T47D (cell line): Measurements from ENCODE around the gene CAST.

ENCODE experiments used
- DNase-seq, 2 experiments: peaks; one replicate each; pipeline versions ENCODE4 v3.0.0 to v3.0.0-alpha.2; 2011 to 2012; ENCODE audit warnings: low read depth in 1 of 2, low spot score in 1 of 2
- JUND ChIP-seq: IDR thresholded peaks from 2 replicates; pipeline ENCODE4 v1.6.1; 2012; ENCODE audit warnings: low read depth
- in situ Hi-C: cut with HindIII; loops from 2 replicates; pipeline ENCODE4 v1.10.0; 2016; ENCODE audit warnings: low sequenced_read_pairs, low pct_unique_long_range_greater_than_20kb

CAST gene

DNA sequence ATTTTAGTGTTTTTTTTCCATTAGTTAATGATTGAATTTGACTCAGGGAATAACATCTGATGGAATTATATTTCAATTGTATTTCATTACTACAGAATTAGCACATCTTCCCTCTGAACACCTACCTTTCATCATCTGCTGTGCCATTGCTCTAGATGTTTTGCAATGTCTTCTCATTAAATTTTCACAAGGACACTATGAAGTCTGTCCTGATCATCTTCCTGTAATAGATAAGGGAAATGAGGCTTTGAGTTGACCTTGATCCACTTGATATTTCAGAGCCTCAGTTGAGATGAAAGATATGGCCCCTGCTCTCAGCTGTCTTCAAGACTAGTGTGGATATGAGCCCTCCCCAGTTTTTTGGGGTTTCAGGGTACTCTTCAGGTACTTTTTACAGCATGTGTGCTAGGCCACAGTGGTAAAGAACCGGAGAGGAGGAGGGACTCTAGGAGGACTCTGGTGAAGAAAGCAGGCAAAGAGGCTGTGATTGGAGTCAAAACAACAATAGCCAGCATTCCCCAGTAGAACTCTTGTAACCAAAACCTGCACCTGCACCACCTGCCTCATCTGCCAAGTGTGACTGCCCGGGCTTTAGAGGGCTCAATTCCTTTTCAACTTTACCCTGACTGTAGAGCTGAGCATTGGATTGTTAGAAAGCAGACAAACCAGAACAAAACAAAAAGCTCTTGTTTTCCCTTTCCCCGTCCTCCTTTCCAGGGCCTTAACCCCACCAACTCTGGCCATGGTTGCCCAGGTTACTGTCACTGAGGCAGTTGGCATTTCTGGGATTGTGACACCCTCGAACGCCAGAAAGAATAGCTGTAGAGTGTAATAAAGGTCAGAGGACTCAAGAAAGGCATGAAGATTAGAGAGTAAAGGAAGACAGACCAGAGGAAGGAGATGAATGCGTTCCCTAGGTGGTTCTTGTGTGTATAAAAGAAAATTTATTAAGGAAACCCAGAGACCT is 89.3 kb downstream of the CAST start:
- no peak for TF ChIP-seq JUND
- in situ Hi-C loops: no loop called here
- DNase-seq: no peak

DNA sequence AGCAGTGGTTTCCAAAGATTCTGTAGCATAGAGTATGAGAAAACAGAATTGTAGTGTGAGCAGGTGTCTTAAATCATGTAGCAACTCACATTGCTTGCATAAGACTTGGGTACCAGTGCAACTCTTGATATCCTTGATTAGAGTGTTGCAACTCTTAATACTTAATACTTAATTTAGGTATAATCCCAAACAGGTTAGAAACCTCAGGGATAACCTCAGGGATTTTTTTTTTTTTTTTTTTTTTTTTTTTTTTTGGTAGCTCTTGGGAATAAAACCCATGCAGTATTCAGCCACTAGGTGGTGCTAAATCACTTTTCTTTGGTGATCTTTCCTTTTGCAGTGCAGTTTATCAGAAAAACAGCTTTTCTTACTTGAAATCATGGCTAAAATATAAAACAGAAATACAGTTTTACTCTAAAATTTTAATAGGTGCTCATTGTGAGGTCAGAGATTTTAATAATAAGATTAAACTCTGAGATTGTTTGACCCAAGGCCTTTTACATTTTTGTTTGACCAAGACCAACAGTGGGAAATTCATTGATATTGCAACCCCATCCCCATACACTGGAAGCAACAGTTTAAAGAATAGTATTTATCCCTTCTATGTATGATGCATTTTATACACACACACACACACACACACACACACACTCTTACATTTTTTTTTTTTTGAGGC is 90.3 kb downstream of the CAST start:
- DNase-seq: peak; percentile 22 to 71

DNA sequence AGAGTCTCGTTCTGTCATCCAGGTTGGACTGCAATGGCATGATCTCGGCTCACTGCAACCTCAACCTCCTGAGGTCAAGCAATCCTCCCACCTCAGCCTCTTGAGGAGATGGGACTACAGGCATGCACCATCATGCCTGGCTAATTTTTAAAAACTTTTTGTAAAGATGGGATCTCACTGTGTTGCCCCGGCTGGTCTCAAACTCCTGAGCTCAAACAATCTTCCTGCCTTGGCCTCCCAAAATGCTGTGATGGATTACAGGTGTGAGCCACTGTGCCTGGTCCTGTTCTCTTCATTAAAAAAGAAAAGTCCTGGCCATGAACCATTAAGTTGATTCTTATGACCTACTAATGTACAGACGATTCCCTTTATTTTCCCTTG is 90.8 kb downstream of the CAST start:
- no peak for TF ChIP-seq JUND
- in situ Hi-C loops: no loop called here
- no peak for DNase-seq

More for the DNA sequence above, 90.3 kb downstream of the CAST start:
- in situ Hi-C loops: no loop called here
- no peak for TF ChIP-seq JUND

GRCh38 chr5:96753848-96754247 is 91.7 kb downstream of the CAST start:
- TF ChIP-seq JUND: no peak
- in situ Hi-C loops: no loop called here
- DNase-seq: no peak

DNA sequence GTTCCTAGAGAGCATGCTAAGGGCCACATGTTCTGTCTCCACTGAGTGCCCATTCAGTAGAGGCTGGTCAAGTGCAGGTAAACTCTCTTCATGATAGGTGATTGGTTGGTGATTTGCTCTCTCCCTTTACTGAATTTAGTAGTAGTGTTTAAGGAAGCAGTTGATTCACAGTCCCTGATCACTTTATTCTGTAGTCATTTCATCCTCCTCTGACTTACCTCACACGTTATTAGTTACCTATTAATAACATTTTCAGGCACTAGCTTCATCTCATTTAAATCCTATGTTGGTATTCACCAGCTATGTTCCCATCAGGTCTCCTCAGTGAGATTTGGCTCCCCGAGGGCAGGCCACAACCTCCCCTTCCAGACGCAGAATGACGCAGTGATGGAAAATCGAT is 93.7 kb downstream of the CAST start:
- no peak for TF ChIP-seq JUND
- no peak for DNase-seq
- in situ Hi-C loops: no loop called here

- in situ Hi-C loops: no loop called here
- TF ChIP-seq JUND: no peak
- no peak for DNase-seq
These were observed 94.8 kb downstream of the CAST start for GRCh38 chr5:96756985-96757384.

GRCh38 chr5:96758621-96759020 is 96.4 kb downstream of the CAST start:
- in situ Hi-C loops: no loop called here
- no peak for TF ChIP-seq JUND
- DNase-seq: no peak

GRCh38 chr5:96761618-96762017 is 99.4 kb downstream of the CAST start:
- no peak for DNase-seq
- TF ChIP-seq JUND: no peak

DNA sequence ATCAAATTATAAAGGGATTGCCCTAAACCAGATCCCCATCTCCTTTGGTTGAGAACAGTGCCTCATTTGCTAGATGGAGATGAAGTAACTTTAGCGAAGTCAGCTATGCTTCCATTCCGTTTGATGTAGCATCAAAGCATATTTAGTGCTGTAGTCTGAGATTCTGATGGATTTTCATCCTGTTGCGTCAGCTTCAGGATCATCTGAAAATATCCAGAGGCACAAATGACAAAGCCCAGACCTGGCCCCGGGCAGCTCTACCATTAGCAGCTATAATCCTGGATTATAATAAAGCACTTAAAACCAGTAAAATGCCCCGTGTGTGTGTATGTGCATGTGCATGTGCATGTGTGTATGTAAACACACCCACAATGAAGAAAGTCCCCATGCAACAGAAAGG is 100.8 kb downstream of the CAST start:
- in situ Hi-C loops: no loop called here
- DNase-seq: no peak
- TF ChIP-seq JUND: no peak

More at GRCh38 chr5:96761618-96762017, 99.4 kb downstream of the CAST start:
- in situ Hi-C loops: no loop called here

- no peak for DNase-seq
- no peak for TF ChIP-seq JUND
- in situ Hi-C loops: no loop called here
These were observed 102.9 kb downstream of the CAST start for GRCh38 chr5:96765043-96765442.

- in situ Hi-C loops: no loop called here
- no peak for TF ChIP-seq JUND
- DNase-seq: no peak
These were observed 106.6 kb downstream of the CAST start for GRCh38 chr5:96768708-96769251.

DNA sequence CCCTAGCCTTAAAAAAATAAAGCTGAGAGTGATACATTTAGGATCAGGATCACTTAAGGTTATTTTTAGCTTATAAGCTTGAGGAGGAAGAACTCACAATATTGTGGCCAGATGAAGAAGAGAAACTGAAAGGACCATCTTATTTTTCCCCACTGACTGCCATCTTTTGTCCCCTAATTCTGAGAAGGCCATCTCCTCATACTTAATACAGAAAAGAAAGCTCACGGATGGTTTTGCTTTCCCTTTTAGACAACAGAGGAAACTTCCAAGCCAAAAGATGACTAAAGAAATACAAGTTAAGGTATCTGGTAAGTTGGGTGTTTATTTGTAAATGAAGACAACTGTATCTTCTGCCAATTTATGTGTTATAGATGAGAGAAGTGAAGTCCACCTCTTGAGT is 109.2 kb downstream of the CAST start:
- in situ Hi-C loops: no loop called here
- DNase-seq: no peak
- TF ChIP-seq JUND: no peak

DNA sequence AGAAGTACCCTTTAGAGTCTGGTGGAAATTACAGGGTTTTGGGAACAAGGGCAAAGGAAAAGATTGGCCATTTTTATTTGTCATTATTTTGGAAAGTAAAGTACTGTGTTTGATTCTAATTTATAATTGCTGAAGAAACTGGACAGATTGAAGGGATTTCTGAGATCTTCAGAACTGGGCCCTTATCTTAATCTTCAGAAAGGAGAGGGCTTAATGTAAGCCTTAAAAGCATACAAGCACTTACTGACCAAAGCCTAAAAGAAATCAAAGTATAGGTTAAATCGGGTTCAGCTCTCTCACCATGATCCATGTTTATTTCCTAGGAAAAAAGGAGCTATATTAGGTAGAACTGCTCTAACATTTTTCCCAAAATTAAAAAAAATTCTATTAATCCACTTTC is 109.9 kb downstream of the CAST start:
- in situ Hi-C loops: no loop called here
- no peak for DNase-seq
- no peak for TF ChIP-seq JUND
